ENCODE results near the gene MDN1. TPM values are rescaled to one million over a fixed set of nuclear protein-coding genes. Genes with fewer than 3 reads are reported as not detected.

The MDN1 gene
- total RNA-seq, 2 donors from 2014 or later: 85.4 to 145 TPM

GRCh38 chr6:89862273-89862672, 42.7 kb upstream of the MDN1 start:
- Histone ChIP-seq H3K9ac (ENCODE audit: extremely low read depth, low read length, poor library complexity, severe bottlenecking) (no peak overlapping the region), H3K9me3 (ENCODE audit: control insufficient read depth, low read length) (peaks cover 35% of the 10 kb centered on the region), H3K27me3 (ENCODE audit: control insufficient read depth, insufficient read depth, low read length, poor library complexity, severe bottlenecking) (no peaks in the 10 kb centered on the region), H3K4me1 (ENCODE audit: control insufficient read depth, insufficient read depth, low read length) (no peaks in the 10 kb centered on the region), H3K27ac (ENCODE audit: low read depth, low read length) (no peak overlapping the region), H3K36me3 (ENCODE audit: control insufficient read depth, insufficient read depth, low read length) (peaks cover 84% of the 10 kb centered on the region), H3K4me3 (ENCODE audit: low read length) (no peak overlapping the region)
- Mint-ChIP-seq H3K9me3 (peaks cover 12% of the 10 kb centered on the region), H3K4me1 (no peaks in the 10 kb centered on the region), H3K4me3 (no peak overlapping the region), H3K36me3 (ENCODE audit: low read depth) (peaks cover 79% of the 10 kb centered on the region), H3K27me3 (ENCODE audit: insufficient read depth) (no peaks in the 10 kb centered on the region), H3K27ac (no peak overlapping the region)
- DNase-seq: no peak
- 95 to 100% methylated on average over 4 to 5 of the region's 5 CpGs for WGBS, 2 experiments (ENCODE audit: insufficient coverage in 1 of 2, insufficient read length in 1 of 2)
- no peak for TF ChIP-seq CTCF (conservative IDR thresholded peaks at IDR 0.05)

GRCh38 chr6:89859744-89860143, 40.1 kb upstream of the MDN1 start:
- Histone ChIP-seq H3K9me3 (ENCODE audit: control insufficient read depth, low read length) (peaks cover 20% of the 10 kb centered on the region), H3K27ac (ENCODE audit: low read depth, low read length) (no peak overlapping the region), H3K9ac (ENCODE audit: extremely low read depth, low read length, poor library complexity, severe bottlenecking) (no peak overlapping the region), H3K4me3 (ENCODE audit: low read length) (no peak overlapping the region), H3K27me3 (ENCODE audit: control insufficient read depth, insufficient read depth, low read length, poor library complexity, severe bottlenecking) (no peaks in the 10 kb centered on the region), H3K36me3 (ENCODE audit: control insufficient read depth, insufficient read depth, low read length) (peaks cover 86% of the 10 kb centered on the region), H3K4me1 (ENCODE audit: control insufficient read depth, insufficient read depth, low read length) (no peaks in the 10 kb centered on the region)
- Mint-ChIP-seq H3K4me3 (no peak overlapping the region), H3K27me3 (ENCODE audit: insufficient read depth) (no peaks in the 10 kb centered on the region), H3K36me3 (ENCODE audit: low read depth) (peaks cover 74% of the 10 kb centered on the region), H3K9me3 (peaks cover 3% of the 10 kb centered on the region), H3K27ac (no peak overlapping the region), H3K4me1 (no peaks in the 10 kb centered on the region)
- no peak for DNase-seq
- TF ChIP-seq CTCF (conservative IDR thresholded peaks at IDR 0.05): no peak
- WGBS, 2 experiments (ENCODE audit: insufficient coverage in 1 of 2, insufficient read length in 1 of 2): 90 to 93% methylated on average over 4 of the region's 4 CpGs

- peaks cover 3% of the 10 kb centered on the region for H3K9me3 Mint-ChIP-seq
- Histone ChIP-seq H3K9ac (ENCODE audit: extremely low read depth, low read length, poor library complexity, severe bottlenecking) (no peak overlapping the region), H3K4me1 (ENCODE audit: control insufficient read depth, insufficient read depth, low read length) (no peaks in the 10 kb centered on the region), H3K36me3 (ENCODE audit: control insufficient read depth, insufficient read depth, low read length) (peaks cover 88% of the 10 kb centered on the region), H3K27ac (ENCODE audit: low read depth, low read length) (no peak overlapping the region), H3K27me3 (ENCODE audit: control insufficient read depth, insufficient read depth, low read length, poor library complexity, severe bottlenecking) (no peaks in the 10 kb centered on the region), H3K4me3 (ENCODE audit: low read length) (no peak overlapping the region), H3K9me3 (ENCODE audit: control insufficient read depth, low read length) (peaks cover 7% of the 10 kb centered on the region)
- peaks cover 73% of the 10 kb centered on the region for H3K36me3 Mint-ChIP-seq (ENCODE audit: low read depth)
- TF ChIP-seq CTCF (conservative IDR thresholded peaks at IDR 0.05): no peak
- no peak overlapping the region for H3K27ac Mint-ChIP-seq
- WGBS, 2 experiments (ENCODE audit: insufficient coverage in 1 of 2, insufficient read length in 1 of 2): 93% methylated on average over 1 of the region's 1 CpG; no CpG with 5 or more reads in 1 of the 2 experiments
- no peak overlapping the region for H3K4me3 Mint-ChIP-seq
- H3K4me1 Mint-ChIP-seq: no peaks in the 10 kb centered on the region
- no peaks in the 10 kb centered on the region for H3K27me3 Mint-ChIP-seq (ENCODE audit: insufficient read depth)
- no peak for DNase-seq
These were observed 38.4 kb upstream of the MDN1 start for GRCh38 chr6:89858041-89858440.
